GM19351 (cell line): Measurements from ENCODE around the gene NPLOC4.
"Not testable (repeated sequence)": the region's sequence is repeated elsewhere in the genome, so short reads cannot be mapped to it uniquely, and the experiment has no call there.

Source experiments
- ATAC-seq: cut with Tn5 transposase; IDR thresholded peaks from one replicate; pipeline ENCODE4 v1.9.1; 2021; ENCODE audit warnings: mild to moderate bottlenecking, moderate library complexity; ENCODE audit not compliant: unreplicated experiment

The NPLOC4 gene

DNA sequence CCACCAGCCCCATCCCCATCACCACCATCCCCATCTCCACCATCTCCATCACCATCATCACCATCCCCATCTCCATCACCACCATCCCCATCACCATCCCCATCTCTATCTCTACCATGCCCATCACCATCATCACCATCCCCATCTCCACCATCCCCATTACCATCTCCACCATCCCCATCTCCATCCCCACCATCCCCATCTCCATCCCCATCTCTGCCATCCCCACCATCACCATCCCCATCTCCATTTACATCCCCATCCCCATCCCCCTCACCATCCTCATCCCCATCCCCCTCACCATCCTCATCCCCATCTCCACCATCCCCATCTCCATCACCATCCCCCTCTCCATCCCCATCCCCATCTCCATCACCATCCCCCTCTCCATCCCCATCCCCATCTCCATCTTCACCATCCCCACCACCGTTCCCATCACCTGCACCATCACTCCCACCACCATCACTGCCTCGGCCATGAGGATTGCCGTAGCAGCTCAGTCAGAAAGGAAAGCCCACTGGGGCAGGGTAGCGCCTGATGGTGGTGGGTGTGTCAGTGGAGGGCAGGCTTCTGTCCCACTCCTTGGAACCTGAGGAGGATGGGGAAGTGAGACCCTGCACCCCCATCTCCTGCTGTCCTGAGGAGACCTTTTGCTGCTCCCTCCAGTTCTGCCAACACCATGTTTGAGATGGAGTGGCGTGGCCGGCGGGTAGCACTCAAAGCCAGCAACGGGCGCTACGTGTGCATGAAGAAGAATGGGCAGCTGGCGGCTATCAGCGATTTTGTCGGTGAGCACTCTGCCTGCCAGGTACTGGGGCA is 101.2 kb downstream of the NPLOC4 start:
- no peak for ATAC-seq

DNA sequence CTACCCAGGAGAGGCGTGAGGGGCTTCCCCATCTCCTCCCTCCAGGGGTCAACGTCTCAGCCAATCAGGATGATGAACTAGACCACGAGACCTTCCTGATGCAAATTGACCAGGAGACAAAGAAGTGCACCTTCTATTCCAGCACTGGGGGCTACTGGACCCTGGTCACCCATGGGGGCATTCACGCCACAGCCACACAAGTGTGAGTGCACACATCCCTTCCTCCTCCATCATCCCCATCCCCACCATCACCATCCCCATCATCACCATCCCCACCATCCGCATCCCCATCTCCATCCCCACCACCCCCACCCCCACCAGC is 101.9 kb downstream of the NPLOC4 start:
- ATAC-seq, result no peak

DNA sequence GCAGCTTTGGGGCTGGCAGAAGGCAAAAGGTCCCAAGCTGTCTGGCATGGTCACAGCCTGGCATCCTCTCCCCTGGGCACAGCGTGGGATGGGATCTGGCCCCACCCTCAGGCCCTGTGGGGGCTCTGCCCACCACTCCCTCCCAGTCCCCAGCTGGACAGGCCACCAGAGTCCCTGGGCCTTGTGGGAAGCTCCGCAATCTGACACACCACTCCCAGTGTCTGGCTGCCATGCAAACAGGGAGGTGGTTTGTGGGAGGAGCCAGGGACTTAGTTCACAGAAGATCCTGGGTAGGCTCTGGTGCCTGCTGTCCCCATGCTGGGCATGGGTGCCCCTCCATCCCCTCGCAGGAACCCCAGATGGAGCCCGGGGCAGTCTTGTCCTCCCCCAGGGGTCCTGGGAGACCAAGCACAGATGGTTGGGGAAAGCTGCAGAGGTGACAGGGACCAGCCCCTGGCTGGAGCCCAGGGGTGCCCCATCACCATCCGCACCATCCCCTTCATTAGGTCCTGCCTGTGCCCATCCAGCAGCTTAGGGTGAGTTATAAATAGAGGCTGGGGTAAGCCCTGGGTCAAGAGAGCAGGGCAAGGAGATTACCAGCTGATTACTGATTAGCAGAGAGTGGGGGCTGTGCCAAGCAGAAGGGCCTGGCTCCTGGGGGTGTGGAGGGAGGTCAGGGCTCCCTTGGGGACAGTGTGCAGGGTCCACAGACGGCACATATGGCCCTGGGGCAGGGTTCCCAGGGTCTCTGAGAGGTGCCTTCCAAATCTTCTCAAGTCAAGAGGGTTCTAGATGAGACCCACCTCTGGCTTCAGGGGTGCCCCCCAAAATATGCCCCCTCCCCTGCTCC is 102.5 kb downstream of the NPLOC4 start:
- no peak for ATAC-seq

DNA sequence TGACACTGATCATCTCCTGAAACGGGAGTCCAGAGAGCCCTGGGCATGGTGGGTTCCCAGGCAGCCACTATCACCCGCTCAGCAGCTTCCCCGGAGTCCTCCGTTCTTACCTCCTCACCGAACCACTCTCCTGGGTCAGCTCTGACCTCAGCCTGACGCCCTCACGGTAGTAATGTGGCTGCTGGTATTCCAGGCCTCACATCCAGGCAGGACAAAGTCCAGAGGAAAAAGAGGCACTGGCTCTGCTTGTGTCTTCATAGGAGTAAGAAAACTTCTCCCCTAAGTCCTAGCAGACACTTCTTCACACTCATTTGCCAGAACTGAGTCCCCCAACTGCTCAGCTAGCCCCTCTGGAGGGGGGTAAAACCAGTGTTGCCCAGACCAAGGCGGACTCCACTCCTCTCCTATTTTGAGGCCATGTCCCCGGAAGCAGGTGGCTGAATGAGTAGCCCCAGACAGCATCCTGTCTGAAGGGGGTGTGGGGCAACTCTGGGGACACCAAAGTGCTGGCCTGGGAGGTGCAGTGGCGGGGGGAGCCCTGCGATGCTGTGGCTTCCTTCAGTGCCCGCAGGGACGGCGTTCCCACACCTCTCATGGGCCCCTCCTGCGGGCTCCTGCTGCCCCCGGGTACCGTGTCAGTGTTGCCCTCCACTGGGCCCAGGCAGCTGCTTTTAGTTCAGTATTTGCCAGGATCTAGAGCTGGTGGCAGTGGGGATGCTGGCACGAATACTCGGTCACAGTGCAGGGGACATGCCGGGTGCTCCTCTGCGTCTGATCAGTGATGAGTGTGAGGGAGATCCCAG is 103.4 kb downstream of the NPLOC4 start:
- no peak for ATAC-seq

DNA sequence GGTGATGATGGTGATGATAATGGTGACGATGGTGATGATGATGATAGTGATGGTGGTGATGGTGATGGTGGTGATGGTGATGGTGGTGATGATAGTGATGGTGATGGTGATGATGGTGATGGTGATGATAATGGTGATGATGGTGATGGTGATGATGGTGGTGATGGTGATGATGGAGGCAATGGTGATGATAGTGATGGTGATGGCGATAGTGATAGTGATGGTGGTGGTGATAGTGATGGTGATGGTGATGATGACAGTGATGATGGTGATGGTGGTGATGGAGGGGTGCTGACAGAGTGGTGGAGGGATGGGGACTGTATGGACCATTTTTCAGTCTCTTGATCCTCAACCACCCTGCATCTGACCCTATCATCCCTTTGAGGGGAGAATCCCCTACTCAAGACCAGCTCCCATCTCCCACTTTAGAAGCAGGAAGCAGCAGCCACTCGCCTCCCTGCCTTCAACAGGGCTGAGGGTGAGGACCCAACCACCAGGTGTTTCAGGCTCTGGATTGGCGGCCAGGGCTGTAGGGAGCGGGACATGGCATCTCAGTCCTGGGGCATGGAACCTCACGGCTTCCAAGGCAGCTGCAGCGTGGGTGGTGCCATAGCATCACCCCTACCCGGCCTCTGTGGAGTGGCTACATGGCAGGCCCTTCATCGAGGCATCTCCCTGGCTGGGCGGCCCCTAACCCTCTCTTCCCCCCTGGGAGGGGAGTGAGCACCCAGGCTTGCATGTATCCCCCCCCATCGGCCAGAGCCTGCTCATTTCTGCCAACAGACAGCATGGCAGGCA is 104.2 kb downstream of the NPLOC4 start:
- no peak for ATAC-seq

DNA sequence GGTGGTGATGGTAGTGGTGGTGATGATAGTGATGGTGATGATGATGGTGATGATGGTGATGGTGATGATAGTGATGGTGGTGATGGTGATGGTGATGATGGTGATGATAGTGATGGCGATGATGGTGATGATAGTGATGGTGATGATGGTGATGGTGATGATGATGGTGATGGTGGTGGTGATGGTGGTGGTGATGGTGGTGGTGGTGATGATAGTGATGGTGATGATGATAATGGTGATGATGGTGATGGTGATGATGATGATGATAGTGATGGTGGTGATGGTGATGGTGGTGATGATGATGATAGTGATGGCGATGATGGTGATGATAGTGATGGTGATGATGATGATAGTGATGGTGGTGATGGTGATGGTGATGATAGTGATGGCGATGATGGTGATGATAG is 104.9 kb downstream of the NPLOC4 start:
- ATAC-seq, result not testable (repeated sequence)

DNA sequence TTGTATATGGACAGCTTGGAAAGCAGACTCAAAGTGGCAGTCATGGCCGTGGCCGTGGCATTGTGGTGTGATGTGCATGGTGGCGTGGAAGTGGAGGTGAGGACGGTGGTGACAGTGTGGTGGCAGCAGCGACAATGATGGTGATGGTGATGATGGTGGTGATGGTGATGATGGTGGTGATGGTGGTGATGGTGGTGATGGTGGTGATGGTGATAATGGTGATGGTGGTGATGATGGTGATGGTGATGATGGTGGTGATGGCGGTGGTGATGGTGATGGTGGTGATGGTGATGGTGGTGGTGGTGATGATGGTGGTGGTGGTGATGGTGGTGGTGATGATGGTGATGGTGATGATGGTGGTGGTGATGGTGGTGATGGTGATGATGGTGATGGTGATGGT is 105.9 kb downstream of the NPLOC4 start:
- not testable (repeated sequence) for ATAC-seq

DNA sequence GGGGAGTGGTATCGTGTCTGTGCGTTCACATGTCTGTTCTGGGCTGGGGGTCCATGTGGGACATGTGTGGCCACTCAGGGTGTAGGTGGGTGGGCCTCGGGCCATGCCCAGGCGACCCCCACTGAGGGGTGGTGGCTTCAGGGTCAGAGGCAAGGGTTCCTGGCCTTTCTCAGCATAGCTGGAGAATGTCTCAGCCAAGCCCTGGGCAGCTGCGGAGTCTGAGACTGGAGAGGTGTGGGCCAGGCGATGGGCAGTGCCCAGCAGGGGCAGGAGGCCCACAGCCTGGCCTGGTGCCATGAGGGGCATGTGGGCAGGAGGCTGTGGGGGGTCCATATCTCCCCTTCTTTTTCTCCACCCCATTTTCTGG is 107.5 kb downstream of the NPLOC4 start:
- ATAC-seq, result no peak

DNA sequence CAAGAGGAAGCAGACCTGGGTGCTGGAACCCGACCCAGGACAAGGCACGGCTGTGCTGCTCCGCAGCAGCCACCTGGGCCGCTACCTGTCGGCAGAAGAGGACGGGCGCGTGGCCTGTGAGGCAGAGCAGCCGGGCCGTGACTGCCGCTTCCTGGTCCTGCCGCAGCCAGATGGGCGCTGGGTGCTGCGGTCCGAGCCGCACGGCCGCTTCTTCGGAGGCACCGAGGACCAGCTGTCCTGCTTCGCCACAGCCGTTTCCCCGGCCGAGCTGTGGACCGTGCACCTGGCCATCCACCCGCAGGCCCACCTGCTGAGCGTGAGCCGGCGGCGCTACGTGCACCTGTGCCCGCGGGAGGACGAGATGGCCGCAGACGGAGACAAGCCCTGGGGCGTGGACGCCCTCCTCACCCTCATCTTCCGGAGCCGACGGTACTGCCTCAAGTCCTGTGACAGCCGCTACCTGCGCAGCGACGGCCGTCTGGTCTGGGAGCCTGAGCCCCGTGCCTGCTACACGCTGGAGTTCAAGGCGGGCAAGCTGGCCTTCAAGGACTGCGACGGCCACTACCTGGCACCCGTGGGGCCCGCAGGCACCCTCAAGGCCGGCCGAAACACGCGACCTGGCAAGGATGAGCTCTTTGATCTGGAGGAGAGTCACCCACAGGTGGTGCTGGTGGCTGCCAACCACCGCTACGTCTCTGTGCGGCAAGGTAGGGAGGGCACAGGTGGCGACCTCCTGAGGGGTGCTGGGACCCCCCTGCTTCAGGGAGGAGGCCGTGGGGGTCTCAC is 108.1 kb downstream of the NPLOC4 start:
- no peak for ATAC-seq

DNA sequence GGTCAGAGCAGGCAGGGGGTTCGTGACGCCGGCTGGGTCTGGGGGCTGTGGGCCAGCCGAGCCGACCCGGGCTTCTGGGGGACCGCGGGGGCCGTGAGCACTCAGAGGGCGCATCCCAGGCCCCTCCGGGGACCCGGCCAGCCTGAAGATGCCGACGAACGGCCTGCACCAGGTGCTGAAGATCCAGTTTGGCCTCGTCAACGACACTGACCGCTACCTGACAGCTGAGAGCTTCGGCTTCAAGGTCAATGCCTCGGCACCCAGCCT is 108.6 kb downstream of the NPLOC4 start:
- ATAC-seq, result no peak

DNA sequence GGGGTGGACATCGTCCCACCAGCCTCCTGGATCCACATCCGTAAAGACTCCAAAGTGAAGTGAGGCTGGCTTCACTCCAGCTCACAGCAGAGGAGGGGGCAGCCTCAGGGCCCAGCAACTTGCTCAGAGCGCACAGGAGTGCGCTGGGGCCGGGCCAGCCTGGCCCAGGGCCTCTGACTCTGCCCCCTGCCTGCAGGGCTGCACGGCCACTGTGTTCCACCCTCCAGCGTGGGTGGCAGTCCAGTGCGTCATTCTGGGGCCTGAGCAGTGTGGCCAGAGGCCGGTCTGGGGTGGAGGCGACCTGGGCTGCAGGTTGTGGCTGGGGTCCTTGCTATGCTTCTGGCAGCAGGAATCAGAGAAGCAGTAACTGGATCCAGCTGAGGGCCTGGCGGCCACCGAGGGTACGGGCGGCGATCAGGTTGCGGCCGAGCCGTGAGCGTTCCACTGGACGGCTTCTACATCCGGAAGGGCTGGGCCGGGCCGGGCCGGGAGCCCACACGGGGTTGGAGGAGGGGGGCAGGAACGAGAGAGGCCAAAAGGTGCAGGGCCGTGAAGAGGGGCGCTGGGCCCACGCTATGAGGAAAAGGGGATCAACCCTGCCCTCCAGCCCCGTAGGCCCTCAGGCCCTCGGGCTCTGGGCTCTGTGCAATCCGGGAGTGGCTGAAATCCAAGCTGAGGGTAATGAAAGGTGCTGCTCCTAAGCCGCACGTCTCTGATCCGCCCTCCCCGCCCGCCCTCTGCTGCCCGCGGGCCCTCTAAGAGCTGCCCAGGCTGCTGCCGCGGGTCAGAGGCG is 109.1 kb downstream of the NPLOC4 start, which contains the start of gene FSCN2:
Gene FSCN2 (plus strand): TSS at position 787 of the 793 bp plus-strand sequence. CDS start 155 bp downstream, outside the sequence.
- no peak for ATAC-seq

DNA sequence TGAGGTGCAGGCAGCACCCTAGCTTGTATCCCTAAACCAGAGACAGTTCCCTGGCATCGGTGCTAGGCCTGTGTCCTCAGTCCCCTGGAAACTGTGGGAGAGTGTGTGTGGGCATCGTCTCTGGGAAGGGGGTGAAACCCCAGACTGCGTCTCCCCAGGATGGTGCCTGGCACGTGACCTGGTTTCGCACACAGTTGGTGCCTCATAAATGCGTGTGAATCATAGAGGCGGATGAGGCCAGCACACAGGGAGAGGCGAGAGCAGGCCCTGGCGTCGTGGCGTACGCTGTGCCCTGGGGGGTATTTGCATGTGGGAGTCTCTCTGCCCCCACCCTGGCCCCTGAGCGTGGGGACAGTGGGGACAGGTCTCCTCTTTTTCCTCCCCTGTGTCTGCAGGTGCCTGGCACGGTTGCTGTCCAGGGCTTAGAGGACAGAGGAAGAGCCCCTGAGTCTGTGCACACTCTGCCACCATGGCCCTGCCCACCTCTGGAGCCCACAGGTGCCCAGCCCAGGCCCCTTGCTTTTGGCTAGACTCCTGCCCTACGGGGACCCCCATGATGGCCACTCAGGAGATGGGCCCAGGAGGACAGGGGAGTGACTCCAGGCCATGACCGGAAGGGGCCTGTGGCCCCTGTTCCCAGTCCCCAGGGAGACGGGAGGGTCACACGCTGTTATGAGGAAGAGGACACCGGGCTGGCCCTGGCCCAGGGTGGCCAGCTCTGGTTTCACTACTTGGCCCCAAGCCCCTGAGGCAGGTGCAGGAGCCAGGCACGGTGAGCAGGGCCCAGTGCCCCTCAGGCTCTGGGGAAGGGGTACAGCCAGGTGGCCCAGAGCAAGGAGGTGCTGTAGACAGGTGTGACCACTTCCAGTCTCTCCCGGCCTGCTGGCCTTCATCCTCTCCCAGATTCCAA is 110.0 kb downstream of the NPLOC4 start:
- ATAC-seq, result no peak

DNA sequence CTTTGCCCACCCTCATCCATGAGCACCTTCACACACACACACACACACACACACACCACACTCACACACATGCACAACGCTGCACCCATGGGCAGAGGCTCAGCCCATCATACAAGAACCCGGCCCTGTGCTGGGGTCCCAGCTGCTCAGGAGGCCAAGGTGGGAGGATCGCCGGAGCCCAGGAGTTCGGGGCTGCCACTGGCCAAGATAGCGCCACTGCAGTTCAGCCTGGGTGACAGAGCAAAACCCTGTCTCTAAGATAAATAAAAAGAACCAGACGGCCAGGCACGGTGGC is 112.1 kb downstream of the NPLOC4 start:
- no peak for ATAC-seq

DNA sequence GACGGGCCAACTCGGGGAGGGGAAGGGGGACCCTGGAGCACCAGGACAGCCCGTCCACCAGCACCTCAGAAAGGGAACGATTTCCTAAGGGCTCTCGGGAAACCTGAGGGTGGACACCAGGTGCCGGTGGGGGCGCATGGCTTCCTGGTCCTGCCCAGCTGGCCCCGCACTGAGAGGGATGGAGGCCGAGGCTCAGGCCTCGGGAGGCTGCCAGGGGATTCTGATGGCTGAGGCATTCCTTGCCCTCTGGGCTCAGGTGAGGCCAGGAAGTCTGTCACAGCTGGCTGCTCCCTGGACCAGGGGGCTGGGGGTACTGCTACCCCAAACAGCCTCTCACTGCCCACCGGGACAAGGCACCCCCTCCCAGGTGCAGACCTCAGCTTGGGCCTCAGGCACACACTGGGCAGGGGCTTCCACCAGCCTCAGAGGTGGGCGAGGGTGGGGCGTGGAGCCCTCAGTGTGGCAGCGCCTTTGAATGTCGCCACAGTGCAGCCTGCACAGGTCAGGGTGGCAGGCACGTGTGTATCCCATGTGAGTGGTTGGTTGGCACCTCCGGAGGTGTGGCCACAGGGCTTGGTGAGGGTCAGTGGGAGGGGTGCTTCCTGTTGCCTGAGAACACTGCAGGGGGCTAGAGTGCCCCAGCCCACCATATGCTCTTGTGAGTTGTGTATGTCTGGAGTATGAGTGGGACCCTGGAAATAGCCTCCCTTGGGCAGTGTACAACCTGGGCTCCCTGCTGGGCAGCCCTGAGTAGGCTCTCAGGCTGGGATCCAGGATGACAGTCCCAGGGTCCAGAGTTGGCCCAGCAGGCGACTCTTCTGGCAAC is 112.7 kb downstream of the NPLOC4 start:
- ATAC-seq, result no peak

DNA sequence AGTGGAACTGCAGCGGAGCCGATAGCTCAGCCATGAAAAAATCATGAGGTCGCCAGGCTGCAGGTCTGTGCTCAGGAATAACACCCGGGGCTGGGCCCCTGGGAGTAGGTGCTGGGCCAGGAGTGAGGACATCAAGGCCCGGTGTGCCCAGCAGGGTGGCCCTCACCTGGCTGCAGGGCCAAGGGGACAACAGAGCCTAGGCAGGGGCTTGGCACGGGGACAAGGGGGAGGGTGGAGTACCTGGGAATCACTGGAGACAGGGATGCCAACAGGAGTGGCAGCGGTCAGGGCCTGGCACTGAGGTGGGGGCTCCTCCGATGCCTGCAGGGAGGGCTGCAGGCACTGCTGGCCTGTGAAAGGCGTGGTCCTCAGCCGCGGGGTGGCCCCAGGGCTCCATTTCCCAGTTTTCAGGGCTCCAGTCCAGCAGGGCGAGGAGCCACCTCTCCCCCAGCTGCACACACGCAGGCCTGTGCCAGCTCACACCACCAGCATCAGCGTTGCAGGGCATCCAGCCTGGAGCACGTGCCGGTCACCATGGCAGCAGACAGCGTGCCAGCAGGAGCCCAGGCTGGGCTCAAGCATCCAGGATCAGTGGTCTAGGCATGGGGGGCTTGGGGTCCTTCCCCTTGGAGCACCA is 113.4 kb downstream of the NPLOC4 start:
- ATAC-seq, result no peak

DNA sequence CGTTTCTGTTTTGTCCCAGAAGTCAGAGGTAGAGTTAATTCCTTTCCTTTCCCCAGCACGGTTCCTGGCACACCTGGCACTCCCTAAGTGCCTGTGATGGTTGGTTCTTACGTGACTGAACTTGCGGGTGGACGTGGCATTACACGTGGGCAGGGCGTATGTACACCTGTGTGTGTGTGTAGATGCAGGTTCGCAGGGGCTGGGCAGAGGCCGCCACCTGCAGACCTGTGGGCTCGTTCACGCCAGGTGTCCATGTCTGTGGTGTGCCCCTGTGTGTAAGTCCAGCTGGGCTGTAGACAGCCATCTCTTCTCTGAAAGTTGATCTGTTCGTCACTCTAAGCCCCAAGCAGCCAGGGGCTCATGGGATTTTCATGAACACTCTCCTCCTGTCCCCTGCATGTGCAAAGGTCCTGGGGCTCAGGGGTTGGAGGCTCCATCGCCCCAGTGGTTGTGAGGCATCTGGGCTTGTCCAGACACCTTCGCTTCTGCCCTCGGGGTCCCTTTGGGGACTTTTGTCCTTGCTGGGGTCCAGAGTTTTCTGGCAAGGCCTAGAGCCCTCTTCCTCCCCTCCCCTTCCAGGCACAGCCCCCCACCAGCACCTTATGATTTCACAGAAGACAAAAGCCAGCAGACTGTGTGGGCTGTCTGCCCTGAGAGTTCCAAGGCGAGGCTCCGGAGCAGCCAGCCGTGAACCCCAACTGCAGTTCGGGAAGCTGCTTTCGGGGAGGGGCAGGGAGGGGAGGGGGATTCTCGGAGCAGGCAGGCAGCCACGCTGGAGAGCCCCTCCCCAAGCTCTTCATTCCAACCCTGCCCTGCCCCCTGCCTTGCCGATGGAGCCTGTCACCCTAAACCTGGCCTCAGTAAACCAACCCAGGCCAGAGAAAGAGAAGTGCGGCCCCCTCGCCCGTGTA is 114.2 kb downstream of the NPLOC4 start:
- ATAC-seq, result no peak
